ENCODE data around the gene BRIP1. TPM values are rescaled to one million over a fixed set of nuclear protein-coding genes. Genes with fewer than 3 reads are reported as not detected.

BRIP1 gene
- polyA plus RNA-seq, 1 experiment, result 2.9 TPM

DNA sequence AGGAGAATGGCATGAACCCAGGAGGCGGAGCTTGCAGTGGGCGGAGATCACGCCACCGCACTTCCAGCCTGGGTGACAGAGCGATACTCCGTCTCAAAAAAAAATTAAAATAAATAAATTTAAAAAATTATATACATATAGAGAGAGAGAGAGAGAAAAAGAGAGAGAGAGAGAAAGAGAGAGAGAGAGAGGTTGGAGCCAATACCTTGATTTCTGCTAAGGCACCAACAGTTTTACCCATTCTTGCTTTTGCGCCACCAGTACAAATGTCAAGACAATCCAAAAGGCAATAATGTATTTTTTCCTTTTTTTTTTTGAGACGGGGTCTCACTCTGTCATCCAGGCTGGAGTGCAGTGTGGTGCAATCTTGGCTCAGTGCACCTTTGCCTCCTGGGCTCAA, 17.2 kb downstream of the BRIP1 start:
- Histone ChIP-seq H3K4me3 (ENCODE audit: low read depth, low read length) (no peak overlapping the region), H3K27me3 (ENCODE audit: control insufficient read depth, insufficient read depth, low read length) (no peaks in the 10 kb centered on the region), H3K36me3 (ENCODE audit: control insufficient read depth, insufficient read depth, low read length) (no peaks in the 10 kb centered on the region)
- no peak for DNase-seq (ENCODE audit: low read depth)
- CTCF ChIA-PET, result no interaction called here
- POLR2A ChIA-PET, result interaction anchor here (0.6 kb wide), 1 partner anchor 633 kb away, joined by 3 read pairs; no protein-coding TSS in a partner anchor
- TF ChIP-seq, protein P1, sequence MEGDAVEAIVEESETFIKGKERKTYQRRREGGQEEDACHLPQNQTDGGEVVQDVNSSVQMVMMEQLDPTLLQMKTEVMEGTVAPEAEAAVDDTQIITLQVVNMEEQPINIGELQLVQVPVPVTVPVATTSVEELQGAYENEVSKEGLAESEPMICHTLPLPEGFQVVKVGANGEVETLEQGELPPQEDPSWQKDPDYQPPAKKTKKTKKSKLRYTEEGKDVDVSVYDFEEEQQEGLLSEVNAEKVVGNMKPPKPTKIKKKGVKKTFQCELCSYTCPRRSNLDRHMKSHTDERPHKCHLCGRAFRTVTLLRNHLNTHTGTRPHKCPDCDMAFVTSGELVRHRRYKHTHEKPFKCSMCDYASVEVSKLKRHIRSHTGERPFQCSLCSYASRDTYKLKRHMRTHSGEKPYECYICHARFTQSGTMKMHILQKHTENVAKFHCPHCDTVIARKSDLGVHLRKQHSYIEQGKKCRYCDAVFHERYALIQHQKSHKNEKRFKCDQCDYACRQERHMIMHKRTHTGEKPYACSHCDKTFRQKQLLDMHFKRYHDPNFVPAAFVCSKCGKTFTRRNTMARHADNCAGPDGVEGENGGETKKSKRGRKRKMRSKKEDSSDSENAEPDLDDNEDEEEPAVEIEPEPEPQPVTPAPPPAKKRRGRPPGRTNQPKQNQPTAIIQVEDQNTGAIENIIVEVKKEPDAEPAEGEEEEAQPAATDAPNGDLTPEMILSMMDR (IDR thresholded peaks at IDR 0.05; ENCODE audit: insufficient read depth, low read depth, low read length), result no peak

DNA sequence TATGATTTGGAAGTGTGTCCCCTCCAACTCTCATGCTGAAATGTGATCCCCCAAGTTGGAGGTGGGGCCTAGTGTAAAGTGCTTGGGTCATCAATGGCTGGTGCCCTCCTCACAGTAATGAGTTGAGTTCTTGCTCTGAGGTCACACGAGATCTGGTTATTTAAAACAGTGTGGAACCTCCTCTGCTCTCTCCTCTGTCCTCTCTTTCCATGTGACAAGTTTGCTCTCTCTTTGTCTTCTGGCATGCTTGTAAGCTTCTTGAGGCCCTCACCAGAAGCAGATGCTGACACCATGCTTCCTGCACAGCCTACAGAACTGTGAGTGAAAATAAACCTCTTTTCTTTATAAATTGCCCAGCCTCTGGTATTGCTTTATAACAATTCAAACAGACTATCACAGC, 19.9 kb downstream of the BRIP1 start:
- H3K27me3 ChIP-seq (ENCODE audit: control insufficient read depth, insufficient read depth, low read length), result no peaks in the 10 kb centered on the region
- ChIA-PET POLR2A (no interaction called here), CTCF (interaction anchor here (0.6 to 2.5 kb wide), 4 partner anchors 9 to 431 kb away, joined by 3 to 15 read pairs (median 6); no protein-coding TSS in a partner anchor)
- DNase-seq (ENCODE audit: low read depth), result no peak
- H3K36me3 ChIP-seq (ENCODE audit: control insufficient read depth, insufficient read depth, low read length), result no peaks in the 10 kb centered on the region
- H3K4me3 ChIP-seq (ENCODE audit: low read depth, low read length), result no peak overlapping the region
- TF ChIP-seq, protein P1 (IDR thresholded peaks at IDR 0.05; ENCODE audit: insufficient read depth, low read depth, low read length), result no peak

DNA sequence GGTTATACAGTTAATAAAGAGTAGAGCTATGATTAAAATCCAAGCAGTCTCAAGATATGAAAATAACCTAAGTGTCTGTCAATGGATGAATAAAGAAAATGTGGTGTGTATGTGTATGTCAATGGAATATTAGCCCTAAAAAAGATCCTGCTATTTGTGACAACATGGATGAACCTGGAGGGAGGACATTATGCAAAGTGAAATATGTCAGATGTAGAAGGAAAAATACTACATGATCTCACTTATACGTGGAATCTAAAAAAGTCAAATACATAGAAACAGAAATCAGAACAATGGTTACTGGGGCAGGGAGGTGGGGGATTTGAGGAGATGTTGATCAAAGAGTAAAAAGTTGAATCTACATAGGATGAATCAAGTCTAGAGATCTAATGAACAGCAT, 20.4 kb downstream of the BRIP1 start:
- POLR2A ChIA-PET, result no interaction called here
- TF ChIP-seq, protein P1 (IDR thresholded peaks at IDR 0.05; ENCODE audit: insufficient read depth, low read depth, low read length), result no peak
- Histone ChIP-seq H3K36me3 (ENCODE audit: control insufficient read depth, insufficient read depth, low read length) (no peaks in the 10 kb centered on the region), H3K27me3 (ENCODE audit: control insufficient read depth, insufficient read depth, low read length) (no peaks in the 10 kb centered on the region), H3K4me3 (ENCODE audit: low read depth, low read length) (no peak overlapping the region)
- no peak for DNase-seq (ENCODE audit: low read depth)
- CTCF ChIA-PET, result interaction anchor here (0.6 to 2.5 kb wide), 4 partner anchors 9 to 222 kb away, joined by 3 to 15 read pairs (median 5); no protein-coding TSS in a partner anchor

DNA sequence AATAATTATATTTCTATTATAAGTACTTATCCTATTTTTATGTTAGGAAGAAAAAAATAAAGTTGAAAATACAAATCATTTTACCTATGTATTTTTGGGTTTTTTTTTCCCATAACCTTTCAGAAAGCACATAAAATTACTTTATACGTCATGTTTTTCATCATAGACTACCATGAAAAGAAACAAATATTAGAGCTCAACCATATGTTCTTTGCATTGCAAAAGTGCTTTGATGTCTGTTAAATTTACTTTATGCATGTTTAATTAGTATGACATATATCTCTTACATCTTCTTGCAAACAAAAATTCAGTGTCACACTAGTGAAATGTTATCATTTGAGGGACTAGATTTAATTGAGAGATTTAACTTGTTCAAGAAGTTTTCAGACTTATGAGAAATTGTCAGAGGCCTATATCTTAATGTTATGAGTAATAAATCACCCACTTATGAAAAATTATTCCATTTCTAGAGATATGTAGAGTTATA, 24.0 kb downstream of the BRIP1 start:
- TF ChIP-seq, protein P1 (IDR thresholded peaks at IDR 0.05; ENCODE audit: insufficient read depth, low read depth, low read length), result no peak
- ChIA-PET POLR2A (no interaction called here), CTCF (interaction anchor here (1.5 to 1.8 kb wide), 2 partner anchors 204 to 209 kb away, joined by 4 to 8 read pairs; no protein-coding TSS in a partner anchor)
- Histone ChIP-seq H3K27me3 (ENCODE audit: control insufficient read depth, insufficient read depth, low read length) (no peaks in the 10 kb centered on the region), H3K36me3 (ENCODE audit: control insufficient read depth, insufficient read depth, low read length) (no peaks in the 10 kb centered on the region), H3K4me3 (ENCODE audit: low read depth, low read length) (no peak overlapping the region)
- DNase-seq (ENCODE audit: low read depth), result no peak

DNA sequence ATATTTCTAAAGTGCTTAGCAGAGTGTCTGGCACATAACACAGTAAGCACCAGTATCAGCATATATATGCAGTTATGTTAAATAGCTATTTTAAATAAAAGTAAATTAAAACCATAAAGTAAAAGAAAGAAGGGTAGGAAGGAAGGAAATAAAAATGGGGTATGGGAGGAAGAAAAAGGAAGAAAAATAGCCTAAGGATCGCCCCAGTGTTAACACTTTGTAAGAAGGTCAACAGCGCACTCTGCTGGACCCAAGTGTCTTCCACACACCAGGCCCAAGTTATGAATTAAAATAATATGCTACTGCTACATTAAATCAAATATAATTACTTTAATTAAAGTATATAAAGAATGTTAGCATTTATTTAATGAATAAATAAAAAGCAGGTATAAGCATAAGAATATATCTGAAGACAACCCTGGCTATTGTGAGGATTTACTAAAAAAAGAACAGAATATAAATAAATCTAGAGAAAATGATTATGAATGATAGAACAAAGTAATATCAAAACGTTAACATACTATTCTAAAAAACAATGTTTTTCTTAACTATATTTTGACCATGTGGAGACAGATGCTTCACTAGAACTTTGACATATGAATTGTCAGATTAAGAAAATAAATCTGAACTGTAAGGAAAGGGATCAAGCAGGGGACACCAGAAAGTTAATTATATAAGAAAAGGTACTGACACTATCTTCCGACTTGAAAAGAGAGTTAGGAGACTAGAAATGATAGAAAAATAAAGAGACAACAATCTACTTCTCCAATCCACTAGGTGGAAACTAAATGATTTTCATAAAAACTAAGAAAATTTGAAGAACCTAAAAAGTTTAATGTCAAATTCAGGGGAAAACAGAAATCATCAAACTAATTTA, 25.9 kb downstream of the BRIP1 start:
- DNase-seq (ENCODE audit: low read depth), result peak; percentile 10
- TF ChIP-seq, protein P1 (IDR thresholded peaks at IDR 0.05; ENCODE audit: insufficient read depth, low read depth, low read length), result peak; percentile 80
- Histone ChIP-seq H3K27me3 (ENCODE audit: control insufficient read depth, insufficient read depth, low read length) (no peaks in the 10 kb centered on the region), H3K36me3 (ENCODE audit: control insufficient read depth, insufficient read depth, low read length) (no peaks in the 10 kb centered on the region), H3K4me3 (ENCODE audit: low read depth, low read length) (no peak overlapping the region)
- ChIA-PET POLR2A (no interaction called here), CTCF (interaction anchor here (0.6 to 2.1 kb wide), 17 partner anchors 14 to 623 kb away, joined by 3 to 33 read pairs (median 4); no protein-coding TSS in a partner anchor)
